Measurements from ENCODE around the gene MFAP4.

The MFAP4 gene

DNA sequence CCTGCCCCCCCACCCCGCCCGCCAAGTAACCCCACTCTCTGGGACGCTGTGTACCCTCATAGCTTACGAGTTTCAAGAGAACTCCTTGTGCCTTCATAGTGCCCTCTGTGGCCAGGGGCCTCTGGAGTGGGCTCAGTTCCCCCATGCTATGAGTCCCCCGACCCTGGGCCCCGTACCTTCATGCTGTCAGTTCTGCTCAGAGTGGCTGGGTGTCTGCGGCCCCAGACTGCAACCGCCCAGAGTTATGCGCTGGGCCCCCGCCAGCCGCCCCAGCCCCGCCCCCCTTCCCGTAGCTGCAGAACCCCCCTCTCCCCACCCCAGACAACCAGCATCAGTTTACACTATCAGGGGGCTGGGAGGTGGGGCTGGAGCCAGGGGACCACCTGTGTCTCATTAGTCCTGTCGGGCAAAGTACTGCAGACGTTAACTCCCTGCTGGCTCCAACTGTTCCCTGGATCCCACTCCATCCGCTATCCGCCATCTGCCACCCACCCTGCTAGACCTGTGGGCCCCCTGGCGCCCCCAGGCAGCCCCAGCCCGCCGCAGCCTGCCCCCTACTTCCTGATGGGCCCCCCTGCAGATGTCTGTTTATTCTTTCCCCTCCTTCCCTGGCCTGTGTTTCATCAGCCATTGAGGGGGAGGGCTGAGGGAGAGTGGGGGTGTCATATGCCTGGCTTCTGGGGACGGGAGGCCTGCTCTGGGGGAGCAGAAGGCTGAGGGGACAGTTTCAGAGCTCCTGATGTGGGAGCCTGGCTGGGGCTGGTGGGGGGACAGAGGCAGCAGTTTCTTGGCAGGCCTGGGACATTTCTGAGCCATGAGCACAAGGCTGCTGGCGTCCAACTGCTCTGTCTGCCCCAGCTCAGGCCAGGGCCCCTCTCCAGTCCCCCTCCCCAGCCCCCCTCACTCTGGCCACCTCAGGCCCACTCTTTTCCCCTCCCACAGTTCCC, at the start of gene MFAP4:
TSS of gene MFAP4 (minus strand) at position 217 of the 947 bp plus-strand sequence. CDS start at position 182, 35 bp downstream.
- DNase-seq: no peak

- DNase-seq: no peak
These were observed 46.8 kb upstream of the MFAP4 start for GRCh38 chr17:19433727-19434340.

DNA sequence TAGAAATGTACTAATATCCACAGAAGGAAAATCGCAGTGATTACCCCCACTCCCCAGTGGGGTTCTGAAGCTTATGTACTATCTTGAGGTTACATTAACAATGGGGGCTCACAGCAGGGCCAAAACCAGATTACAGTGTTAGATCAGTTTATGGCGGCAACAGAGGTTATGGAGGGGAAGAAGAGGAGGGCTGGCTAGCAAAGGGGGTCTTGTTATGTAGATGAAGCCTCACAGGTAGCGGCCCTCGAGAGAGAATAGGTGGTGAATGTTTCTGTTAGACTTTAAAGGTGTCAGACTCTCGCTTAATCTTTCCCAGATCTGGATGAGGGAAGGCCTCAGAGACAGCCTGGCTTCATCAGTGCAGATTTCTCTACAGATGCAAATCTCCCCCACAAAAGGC, 46.3 kb upstream of the MFAP4 start:
- DNase-seq: no peak

DNA sequence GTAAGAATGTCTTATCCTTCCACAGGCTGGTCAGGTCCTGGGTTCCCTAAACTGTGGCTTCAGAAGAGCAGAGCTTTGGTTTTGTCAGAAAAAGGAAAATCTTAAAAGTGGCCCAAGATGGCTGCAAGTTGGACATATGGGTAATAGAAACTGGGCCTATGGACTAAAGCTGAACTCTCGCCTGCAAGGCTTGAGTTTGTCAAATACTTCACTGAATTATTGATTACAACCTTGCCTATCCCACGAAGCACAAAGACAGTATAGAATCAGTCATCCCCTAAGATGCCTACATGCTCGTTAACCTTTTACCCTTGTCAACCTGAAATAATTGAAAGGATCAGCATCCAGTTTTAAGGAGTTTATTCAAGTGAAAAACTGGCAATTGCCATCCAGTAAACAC, 44.7 kb upstream of the MFAP4 start:
- DNase-seq: no peak

DNA sequence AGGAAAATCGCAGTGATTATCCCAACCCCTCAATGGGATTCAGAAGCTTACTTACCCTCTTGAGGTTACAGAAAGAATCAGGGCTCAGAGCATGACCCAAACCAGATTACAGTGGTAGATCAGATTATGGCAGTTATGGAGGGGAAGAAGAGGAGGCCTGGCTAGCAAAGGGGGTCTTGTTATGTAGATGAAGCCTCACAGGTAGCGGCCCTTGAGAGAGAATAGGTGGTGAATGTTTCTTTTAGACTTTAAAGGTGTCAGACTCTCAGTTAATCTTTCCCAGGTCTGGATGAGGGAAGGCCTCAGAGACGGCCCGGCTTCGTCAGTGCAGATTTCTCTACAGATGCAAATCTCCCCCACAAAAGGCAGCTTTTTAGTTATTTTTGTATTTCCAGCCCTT, 39.6 kb upstream of the MFAP4 start:
- DNase-seq: no peak

DNA sequence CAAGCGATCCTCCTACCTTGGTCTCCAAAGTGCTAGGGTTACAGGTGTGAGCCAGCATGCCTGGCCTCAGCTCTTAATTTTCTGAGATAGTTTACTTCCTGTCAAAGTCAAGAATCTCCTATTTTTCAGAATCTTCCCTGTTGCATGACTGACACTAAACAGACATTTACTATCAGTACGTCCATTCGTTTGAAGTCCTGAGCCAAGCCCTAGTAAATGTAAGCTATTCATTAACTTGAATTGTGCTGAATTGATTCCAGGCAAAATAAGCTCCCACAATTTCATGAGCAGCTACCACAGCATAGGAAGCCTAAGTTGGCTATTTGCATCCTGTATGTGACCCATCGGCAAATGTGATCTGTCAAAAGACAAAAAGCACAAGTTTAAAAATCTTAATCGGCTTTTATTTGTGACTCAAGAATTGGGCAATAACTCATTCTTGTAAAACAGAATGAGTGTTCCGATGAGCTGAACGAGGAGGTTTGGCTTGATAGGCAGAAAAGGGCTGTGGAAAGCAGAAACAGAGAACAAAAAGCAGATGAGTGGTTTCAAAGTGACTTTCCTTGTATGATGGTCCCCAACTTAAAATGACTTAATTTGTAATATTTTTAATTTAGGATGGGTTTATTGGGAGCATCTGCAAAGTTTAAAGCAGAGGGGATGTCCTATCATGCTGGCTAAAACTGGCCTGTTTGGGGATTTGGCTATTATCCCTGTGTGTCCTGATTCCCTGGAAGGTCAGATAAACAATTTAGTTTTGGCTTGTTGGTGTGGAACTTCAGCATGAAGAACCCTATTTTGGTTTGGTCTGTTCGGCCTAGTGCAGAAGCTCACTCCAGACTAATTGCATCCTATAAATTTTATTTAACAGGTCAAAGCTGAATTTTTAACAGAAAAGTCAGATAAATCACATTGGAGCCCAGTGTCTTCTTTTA, 38.2 kb upstream of the MFAP4 start:
- DNase-seq: no peak

DNA sequence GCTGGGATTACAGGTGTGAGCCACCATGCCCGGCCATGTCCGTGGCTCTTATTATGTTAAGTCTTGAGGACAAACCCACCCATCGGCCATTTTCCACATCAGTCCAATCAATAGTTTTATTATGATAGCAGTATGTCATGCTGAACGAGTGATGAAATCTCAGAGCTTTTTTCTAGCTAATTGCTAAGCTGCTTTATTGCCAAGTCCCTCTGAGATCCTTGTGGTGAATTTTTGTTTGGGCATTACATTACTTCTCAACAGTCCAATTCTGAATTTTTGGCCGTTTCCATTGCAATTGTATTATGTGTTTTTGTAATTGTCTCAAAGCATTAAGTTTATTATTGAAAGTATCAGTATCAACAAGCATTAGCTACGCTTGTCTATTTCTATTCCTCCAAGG, 34.9 kb upstream of the MFAP4 start:
- no peak for DNase-seq

DNA sequence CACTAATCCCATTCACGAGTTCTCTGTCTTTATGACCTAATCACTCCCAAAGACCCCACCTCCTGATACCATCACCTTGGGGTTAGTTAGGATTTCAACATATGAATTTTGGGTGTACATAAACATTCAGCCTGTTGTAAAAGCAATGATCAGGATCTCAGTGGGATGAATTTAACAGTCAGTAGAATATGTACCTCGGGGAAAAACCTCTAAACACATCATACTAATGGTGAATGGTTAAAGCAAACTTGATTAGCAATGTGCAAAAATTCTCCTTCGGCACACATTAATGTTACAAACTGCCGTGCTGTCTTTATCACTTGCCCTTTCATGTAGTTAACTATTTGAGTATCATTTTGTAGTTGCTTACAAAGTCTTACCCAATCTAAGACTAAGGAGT, 34.2 kb upstream of the MFAP4 start:
- DNase-seq: no peak

DNA sequence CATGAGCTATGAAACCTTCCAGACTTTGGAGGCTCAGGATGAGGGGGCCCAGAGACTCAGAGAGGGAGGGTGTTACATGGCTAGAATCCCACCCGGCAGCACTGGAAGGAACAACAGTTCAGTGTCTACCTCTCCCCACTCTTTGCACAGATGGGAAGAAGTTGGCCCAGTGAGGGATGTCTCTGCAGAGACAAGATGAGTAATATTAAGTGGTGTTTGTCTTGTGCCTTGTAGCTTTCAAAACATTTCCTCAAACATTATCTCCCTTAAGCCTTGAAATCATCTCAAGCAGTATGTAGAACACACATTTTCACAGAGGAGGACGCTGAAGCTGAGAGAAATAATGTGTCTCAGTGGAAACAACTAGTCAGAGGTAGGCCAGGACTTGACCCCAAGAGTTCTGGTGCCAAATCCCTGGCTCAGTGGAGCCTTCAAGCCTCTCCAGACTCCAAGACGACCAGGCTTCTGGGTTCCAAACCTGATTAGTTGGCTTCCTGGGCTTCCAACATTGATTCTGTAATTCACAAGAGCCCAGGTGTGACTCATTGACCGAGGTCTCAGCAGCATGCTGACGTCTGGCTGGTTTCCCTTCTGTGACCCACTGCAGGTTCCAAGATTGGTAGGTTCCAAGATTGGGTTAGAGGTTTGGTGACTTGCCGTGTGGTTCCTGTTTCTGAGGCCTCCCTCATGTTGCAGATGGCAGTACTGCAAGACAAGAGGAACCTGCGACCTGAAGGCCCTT, 31.4 kb upstream of the MFAP4 start:
- no peak for DNase-seq

DNA sequence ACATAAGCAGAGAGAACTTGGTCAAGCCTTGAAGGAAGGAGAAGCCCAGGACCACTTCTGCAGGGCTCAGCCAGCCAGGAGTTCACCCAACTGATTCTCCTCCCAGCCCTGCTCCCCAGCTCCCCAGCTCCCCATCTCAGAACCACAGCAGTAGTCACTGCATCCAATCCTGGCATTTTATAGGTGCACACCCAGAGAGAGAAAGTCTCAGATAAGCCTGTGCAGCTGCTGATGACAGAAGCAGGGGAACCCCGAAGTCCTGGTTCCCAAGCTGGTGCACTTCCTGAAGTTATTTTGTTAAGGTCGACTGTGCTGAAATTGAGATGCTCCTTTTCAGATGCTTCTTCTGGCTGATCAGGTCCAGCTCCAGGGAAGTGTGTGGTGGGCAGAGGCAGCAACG, 30.6 kb upstream of the MFAP4 start:
- no peak for DNase-seq

GRCh38 chr17:19415806-19416775, 29.1 kb upstream of the MFAP4 start:
- no peak for DNase-seq

DNA sequence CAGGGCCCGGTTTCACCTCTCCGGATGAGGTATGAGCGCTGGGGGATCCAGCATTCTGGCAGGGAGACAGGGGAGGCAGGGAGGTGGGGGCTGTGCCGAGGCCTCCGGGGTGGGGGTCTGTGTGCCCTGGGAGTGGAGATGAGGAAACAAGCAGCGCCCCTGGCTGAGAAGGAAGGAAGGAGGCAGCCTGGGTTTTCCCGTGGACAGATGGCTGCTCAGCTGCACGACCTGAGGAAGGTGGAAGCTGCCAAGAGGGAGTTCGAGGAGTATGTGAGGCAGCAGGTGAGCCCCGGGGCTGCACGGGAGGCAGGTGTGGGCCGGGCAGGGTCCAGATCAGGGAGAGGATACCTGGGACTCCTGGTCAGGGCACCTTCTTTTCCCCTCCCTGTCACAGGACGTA, 28.3 kb upstream of the MFAP4 start:
- DNase-seq: no peak

GRCh38 chr17:19414396-19415280, 27.6 kb upstream of the MFAP4 start:
- DNase-seq: no peak

DNA sequence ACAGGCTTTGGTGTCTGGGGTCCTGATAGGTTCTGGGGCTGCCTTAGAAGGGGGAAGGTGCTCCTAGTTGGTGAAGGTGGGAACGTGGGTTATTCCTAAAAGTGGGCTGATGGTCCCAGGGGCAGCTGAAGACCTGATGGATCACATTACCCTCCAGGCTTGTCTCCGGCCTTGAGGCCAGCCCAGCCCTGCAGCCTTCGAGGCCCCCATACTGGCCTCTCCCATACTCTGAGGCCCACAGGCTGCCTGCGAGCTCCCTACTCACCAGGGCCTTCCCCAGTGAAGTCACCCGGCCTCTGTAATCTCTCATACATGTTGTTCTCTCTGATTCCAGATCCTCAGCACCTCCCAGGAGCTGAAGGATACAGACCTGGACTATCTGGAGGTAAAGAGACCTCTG, 26.8 kb upstream of the MFAP4 start:
- no peak for DNase-seq

DNA sequence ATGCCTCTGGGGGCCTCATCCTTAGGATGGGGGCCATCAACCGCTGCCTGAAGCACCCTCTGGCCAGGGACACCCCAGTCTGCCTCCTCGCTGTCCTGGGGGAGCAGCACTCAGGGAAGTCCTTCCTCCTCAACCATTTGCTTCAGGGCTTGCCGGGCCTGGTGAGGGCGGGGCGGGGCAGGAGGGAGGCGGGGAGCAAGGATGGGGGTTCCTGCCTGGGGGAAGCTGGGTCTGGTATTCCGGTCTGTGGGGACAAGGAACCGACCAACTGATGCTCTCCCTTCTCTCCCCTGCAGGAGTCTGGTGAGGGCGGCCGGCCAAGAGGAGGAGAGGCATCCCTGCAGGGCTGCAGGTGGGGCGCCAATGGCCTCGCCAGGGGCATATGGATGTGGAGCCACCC, 26.0 kb upstream of the MFAP4 start:
- DNase-seq: no peak

- DNase-seq: no peak
These were observed 25.5 kb upstream of the MFAP4 start for GRCh38 chr17:19412510-19412909.

- no peak for DNase-seq
These were observed 24.6 kb upstream of the MFAP4 start for GRCh38 chr17:19411631-19412030.

DNA sequence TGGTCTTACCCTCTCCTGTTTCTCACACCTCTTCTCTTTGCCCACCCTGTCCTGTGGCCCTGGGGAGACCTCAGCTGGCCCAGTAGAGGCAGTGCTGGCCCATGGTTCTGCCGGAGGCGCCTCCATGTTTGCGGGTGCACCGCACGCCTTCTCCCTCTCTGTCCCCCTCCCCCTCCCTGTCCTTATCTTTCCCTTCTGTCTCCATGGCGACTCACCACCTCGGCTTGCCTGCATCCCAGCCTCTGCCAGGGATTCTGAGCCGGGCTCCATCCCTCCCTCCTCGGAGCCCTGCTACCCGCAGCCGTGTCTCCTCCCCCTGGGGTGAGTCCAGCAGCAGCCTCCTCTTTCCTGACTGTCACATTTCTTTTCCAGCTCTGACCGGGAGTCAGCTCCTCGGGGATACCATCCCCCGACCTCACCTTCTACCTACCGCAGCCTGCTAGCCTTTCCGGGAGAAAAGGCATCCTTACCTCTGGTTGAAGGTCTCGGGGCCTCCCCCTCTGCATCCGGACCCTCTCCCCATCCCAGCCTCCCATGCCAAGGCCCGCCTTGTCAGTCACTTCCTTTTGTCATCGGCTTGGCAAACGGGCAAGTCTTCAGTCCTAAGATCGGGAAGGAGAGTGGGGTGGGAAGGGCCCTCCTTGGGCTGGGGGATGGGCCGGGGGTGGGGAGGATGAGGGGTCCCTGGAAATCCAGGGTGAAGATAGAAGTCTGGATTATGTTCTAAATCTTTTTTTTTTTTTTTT, 24.1 kb upstream of the MFAP4 start, which contains the start of gene RNF112:
TSS of gene RNF112 (plus strand) at position 358 of the 746 bp plus-strand sequence. CDS start at position 535, 177 bp downstream.
- DNase-seq: no peak

- no peak for DNase-seq
These were observed 23.1 kb upstream of the MFAP4 start for GRCh38 chr17:19410091-19410490.
